Stimulated activated CD4-positive, alpha-beta T cell treated with anti-CD3 and anti-CD28 coated beads, TNF-alpha, amount 100 ng/mL, for 4 hours (primary cell): ENCODE results near the gene NIM1K.
"Not testable (repeated sequence)": the region's sequence is repeated elsewhere in the genome, so short reads cannot be mapped to it uniquely, and the experiment has no call there.

Experiments used
- DNase-seq, 3 experiments: peaks; one replicate each; pipeline ENCODE4 v3.0.0-alpha.2; 2020; ENCODE audit warnings: low read depth in 3 of 3

NIM1K gene

GRCh38 chr5:43230707-43231106 lies 38.7 kb downstream of the NIM1K start:
- DNase-seq, result no peak

DNA sequence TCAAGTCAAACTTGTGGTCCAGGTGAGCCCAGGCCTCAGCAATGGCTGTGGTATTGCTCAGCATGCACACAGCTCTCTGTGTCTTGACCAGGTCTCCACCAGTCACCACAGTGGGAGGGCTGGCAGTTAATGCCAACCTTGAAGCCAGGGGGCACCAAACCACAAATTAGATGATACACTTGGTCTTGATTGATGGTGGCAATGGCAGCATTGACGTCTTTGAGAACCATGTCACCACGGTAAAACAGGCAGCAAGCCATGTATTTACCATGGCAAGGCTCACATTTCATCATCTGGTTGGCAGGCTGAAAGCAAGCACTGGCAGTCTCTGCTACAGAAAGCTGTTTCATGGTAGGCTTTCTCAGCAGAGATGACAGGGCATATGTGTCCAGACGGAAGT lies 40.0 kb downstream of the NIM1K start:
- DNase-seq, result no peak

DNA sequence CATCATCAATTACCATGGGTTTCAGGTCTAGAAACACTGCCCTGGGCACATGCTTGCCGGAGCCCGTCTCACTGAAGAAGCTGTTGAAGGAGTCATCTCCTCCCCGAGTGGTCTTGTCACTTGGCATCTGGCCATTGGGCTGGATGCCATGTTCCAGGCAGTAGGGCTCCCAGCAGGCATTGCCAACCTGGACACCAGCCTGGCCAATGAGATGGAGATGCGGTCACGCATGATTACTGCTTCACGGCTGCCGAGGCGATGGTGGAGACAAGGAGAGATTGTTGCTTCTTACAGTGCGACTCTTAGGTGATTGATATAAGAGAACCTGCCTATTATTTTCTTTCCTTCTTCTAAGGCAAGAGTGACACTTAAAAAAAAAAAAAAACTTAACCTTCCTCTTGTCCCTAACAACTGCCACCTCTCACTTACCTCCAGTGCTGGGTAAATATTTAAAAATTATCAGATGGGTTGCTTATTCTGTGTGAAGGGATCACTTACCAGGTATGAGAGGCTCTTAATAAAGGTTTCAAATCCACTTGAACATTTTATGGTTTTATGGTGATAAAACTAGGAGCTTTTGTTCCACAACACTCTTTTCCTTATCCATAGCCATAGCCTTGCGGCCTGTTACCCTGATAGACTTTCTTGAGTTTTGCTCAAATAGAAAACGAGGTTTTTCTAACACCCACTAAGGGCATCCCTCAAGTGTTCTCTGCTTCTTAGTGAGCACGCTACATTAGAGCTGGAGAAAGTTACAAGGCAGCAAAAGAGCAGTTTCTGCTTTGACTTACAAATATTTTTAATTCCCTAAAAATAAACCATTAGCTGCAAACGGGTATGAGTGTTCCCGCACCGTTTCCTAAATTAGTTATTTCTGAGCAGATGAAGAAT lies 41.2 kb downstream of the NIM1K start:
- no peak for DNase-seq

DNA sequence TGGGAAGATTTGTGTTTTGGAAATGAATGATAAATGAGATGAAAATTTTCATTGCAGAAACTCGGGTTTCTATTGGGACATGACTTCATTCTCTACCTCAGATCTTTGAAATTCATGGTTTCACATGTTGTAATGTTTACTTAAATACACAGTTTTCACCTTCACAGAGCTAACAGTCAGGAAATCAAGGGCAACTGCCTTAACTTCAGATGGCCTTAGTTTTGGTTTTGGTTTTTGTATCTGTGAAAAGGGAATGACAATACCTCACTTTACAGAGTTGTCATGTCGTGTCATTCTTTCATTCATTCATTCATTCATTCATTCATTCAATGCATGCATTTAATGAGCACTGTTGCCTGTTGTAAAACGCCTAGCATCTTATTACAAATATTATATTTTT lies 41.9 kb downstream of the NIM1K start:
- DNase-seq, result no peak

GRCh38 chr5:43236653-43237355 lies 44.8 kb downstream of the NIM1K start:
- DNase-seq, result no peak

- DNase-seq, result no peak
Observed at GRCh38 chr5:43242196-43242595, 50.2 kb downstream of the NIM1K start.

- DNase-seq, result no peak
Observed at GRCh38 chr5:43243270-43243669, 51.2 kb downstream of the NIM1K start.

DNA sequence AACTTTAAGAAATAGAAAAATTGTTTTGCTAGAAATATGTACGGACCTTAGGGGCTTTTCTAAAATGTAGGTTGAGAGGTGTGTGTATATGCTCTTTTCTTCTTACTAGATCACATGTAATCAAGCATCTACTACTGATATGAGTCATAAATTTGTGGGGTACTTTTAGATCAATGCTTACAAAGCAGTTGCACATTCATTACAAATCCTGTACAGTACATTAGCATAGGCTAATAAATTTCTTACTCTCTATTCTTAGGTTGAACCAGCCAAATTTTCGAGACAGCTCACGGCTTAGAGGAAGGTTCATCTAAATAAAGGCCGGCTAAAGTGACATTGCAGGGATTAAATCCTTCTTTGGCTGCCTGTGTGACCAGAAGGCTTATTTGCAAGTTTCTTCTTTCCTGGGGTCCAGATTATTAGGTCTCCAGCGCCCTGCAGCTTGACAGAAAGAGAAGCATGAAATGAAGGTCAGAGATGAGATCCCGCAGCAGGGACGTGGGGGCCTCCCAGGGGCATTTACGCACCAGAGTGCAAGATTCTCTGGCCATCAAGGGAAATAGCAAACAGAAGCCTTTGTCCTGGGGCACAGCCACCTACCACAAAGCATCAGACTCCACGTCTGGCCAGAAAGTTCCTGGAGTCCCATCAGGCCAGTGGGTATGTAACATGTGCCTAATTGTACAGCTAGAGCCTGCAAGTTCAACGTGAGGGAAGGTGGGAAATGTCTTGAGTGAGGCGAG lies 53.0 kb downstream of the NIM1K start:
- DNase-seq, result no peak

DNA sequence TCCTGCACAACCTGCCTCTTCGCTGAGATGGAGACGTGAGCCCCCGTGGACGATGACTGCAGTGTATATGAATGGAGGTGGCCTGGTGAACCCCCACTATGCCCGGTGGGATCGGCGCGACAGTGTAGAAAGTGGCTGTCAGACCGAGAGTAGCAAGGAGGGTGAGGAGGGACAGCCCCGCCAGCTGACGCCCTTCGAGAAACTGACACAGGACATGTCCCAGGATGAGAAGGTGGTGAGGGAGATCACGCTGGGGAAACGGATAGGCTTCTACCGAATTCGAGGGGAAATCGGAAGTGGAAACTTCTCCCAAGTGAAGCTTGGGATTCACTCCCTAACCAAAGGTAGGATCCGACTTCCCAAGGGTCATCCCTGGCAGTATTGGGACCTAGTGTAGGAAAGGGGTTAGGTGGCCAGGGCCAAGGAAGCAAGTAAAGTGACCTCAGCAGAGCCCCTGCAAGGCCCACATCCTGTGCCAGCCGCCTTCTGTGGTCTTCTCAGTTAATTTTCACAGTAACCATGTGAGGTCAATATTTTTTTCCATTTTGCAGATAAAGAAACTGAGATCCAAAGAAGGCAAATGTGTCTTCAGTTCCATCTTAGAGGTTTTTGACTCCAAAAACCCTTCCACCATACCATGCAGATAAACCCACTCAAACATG lies 53.8 kb downstream of the NIM1K start:
- DNase-seq, result no peak

GRCh38 chr5:43251754-43252153 lies 59.7 kb downstream of the NIM1K start:
- no peak for DNase-seq

GRCh38 chr5:43255704-43256103 lies 63.7 kb downstream of the NIM1K start:
- no peak for DNase-seq

- DNase-seq, result no peak
Observed at GRCh38 chr5:43256261-43256966, 64.4 kb downstream of the NIM1K start.

DNA sequence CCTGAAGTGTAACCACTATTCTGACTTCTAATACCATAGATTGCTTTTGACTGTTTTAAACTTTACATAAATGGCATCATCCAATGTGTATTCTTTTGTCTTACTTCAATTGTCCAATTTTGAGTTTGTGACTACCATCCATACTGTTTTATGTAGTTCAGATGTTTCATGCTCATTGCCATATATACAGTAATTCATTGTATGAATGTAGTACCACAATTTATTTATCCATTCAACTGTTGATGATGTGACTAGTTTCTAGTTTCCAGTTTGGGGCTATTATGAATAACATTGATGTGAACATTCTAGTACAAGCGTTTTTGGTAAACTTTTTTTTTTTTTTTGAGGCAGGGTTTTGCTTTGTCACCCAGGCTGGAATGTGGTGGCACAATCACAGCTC lies 66.1 kb downstream of the NIM1K start:
- DNase-seq, result no peak

- DNase-seq, result not testable (repeated sequence)
Observed at GRCh38 chr5:43262269-43262668, 70.2 kb downstream of the NIM1K start.

GRCh38 chr5:43268188-43268820 lies 76.3 kb downstream of the NIM1K start:
- DNase-seq, result no peak

GRCh38 chr5:43270645-43271044 lies 78.6 kb downstream of the NIM1K start:
- no peak for DNase-seq

GRCh38 chr5:43273552-43273951 lies 81.5 kb downstream of the NIM1K start:
- no peak for DNase-seq

DNA sequence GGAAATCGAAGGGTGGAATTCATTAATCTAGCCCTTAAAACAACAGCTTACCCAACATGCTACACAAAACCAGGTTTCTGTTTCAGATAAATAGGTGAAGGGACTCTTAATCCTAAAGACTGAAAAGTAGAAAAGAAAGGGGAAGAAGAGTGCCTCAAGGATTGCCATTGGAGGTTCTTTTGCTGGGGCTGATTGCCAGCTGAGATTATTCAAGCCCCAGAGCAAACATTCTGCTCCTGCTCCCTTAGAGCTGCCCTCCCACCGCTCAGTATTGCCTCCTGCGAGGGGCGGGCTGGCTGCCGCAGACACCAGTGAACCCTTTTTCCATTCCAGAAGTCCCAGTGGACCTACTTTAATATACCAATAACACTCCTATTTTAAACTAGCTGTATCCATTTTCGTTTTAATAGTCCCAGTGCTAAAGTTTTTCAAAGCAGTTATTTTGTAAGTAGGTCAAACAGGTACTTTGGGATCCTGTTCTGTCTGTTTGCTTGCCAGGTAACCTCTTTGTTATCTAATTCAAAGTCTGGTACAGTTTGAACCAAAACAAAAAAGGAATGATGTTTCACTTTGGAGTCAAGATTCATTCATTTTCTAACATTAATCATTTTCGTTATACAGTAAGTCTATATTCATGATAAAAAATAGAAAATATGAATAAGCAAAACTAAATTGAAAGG lies 82.5 kb downstream of the NIM1K start:
- no peak for DNase-seq

- DNase-seq, result no peak
Observed at GRCh38 chr5:43275391-43275790, 83.4 kb downstream of the NIM1K start.
